NCI-H345 treated with DMSO at 0.1 percent for 48 hours (cell line): Measurements from ENCODE around the gene ADRM1.

Experiments
- DNase-seq: peaks from one replicate; lab custom pipeline; 2025; ENCODE audit not compliant: unreplicated experiment; lab: John Stamatoyannopoulos, UW

ADRM1 gene

GRCh38 chr20:62280303-62280702 is 22.5 kb upstream of the ADRM1 start:
- no peak for DNase-seq

- peak; percentile 98 for DNase-seq
Measured at GRCh38 chr20:62281161-62281933, 21.4 kb upstream of the ADRM1 start.

- DNase-seq, result no peak
Measured at GRCh38 chr20:62282103-62282502, 20.7 kb upstream of the ADRM1 start.

- no peak for DNase-seq
Measured at GRCh38 chr20:62282877-62283503, 19.8 kb upstream of the ADRM1 start.

GRCh38 chr20:62284448-62284847 is 18.3 kb upstream of the ADRM1 start:
- no peak for DNase-seq

- no peak for DNase-seq
Measured at GRCh38 chr20:62285151-62285550, 17.6 kb upstream of the ADRM1 start.

GRCh38 chr20:62285722-62286121 is 17.1 kb upstream of the ADRM1 start:
- DNase-seq, result no peak

GRCh38 chr20:62286493-62287064 is 16.2 kb upstream of the ADRM1 start:
- no peak for DNase-seq

- no peak for DNase-seq
Measured at GRCh38 chr20:62287129-62287528, 15.7 kb upstream of the ADRM1 start.

GRCh38 chr20:62287759-62288534 is 14.8 kb upstream of the ADRM1 start:
- DNase-seq, result no peak

GRCh38 chr20:62288535-62289105 is 14.2 kb upstream of the ADRM1 start:
- peak; percentile 49 for DNase-seq

- DNase-seq, result no peak
Measured at GRCh38 chr20:62289131-62289530, 13.7 kb upstream of the ADRM1 start.

GRCh38 chr20:62289898-62290297 is 12.9 kb upstream of the ADRM1 start:
- no peak for DNase-seq

GRCh38 chr20:62291251-62292066 is 11.3 kb upstream of the ADRM1 start:
- DNase-seq, result no peak

- no peak for DNase-seq
Measured at GRCh38 chr20:62292108-62292507, 10.7 kb upstream of the ADRM1 start.

- DNase-seq, result no peak
Measured at GRCh38 chr20:62293111-62293784, 9.5 kb upstream of the ADRM1 start.

- no peak for DNase-seq
Measured at GRCh38 chr20:62293946-62294345, 8.9 kb upstream of the ADRM1 start.

- DNase-seq, result no peak
Measured at GRCh38 chr20:62294516-62294915, 8.3 kb upstream of the ADRM1 start.

GRCh38 chr20:62296724-62297448 is 5.9 kb upstream of the ADRM1 start:
- no peak for DNase-seq
